CD14-positive monocyte (primary cell): ENCODE data around the gene PDXP. TPM values are rescaled to one million over a fixed set of nuclear protein-coding genes. Genes with fewer than 3 reads are reported as not detected.

Source experiments
- DNase-seq, 3 donors: peaks; one replicate each; pipeline ENCODE4 v3.0.0-alpha.2; 2011 to 2022
- H2AFZ ChIP-seq: 2 replicates; pipeline ENCODE4 v1.6.0; 2012; ENCODE audit warnings: mild to moderate bottlenecking, low read depth, low read length, inconsistent platforms; ENCODE audit not compliant: insufficient read depth, poor library complexity, severe bottlenecking
- H3K27ac ChIP-seq, 2 donors: 1 replicate in 1 of 2; 2 replicates in 1 of 2; pipeline ENCODE4 v1.5.1; 2012 to 2013; ENCODE audit warnings: low read length in 2 of 2, control low read depth in 1 of 2, inconsistent platforms in 1 of 2, low read depth in 1 of 2, mild to moderate bottlenecking in 1 of 2
- H3K27me3 ChIP-seq, 2 donors: one replicate each; pipeline versions ENCODE4 v1.6.0 to v1.6.1; 2011 to 2013; ENCODE audit warnings: low read length in 2 of 2; ENCODE audit not compliant: control insufficient read depth in 2 of 2, insufficient read depth in 2 of 2
- H3K36me3 ChIP-seq, 2 donors: replicated peaks in 1 of 2; 1 replicate in 1 of 2; 2 replicates in 1 of 2; pipeline versions ENCODE4 v1.5.1 to v1.6.1; 2012 to 2013; ENCODE audit warnings: low read length in 2 of 2, control low read depth in 1 of 2, inconsistent platforms in 1 of 2, mild to moderate bottlenecking in 1 of 2; ENCODE audit not compliant: insufficient read depth in 2 of 2, control insufficient read depth in 1 of 2
- H3K4me1 ChIP-seq, 2 donors: 1 replicate in 1 of 2; 2 replicates in 1 of 2; pipeline versions ENCODE4 v1.5.1 to v1.6.1; 2012 to 2013; ENCODE audit warnings: low read length in 2 of 2, control low read depth in 1 of 2, inconsistent platforms in 1 of 2, mild to moderate bottlenecking in 1 of 2, moderate library complexity in 1 of 2; ENCODE audit not compliant: insufficient read depth in 2 of 2, control insufficient read depth in 1 of 2
- H3K4me2 ChIP-seq: replicated peaks from 2 replicates; pipeline ENCODE3; 2012; ENCODE audit warnings: low read length, moderate library complexity, mild to moderate bottlenecking; ENCODE audit not compliant: poor library complexity, severe bottlenecking; ENCODE audit errors: extremely low read depth
- H3K4me3 ChIP-seq, 3 experiments: fragments of 200-600 bp in 1 of 3; sonication (generic) in 1 of 3; replicated peaks in 1 of 3; 1 replicate in 2 of 3; 2 replicates in 1 of 3; pipeline ENCODE4 v1.5.1; 2011 to 2013; ENCODE audit warnings: low read length in 3 of 3, mild to moderate bottlenecking in 3 of 3, control low read depth in 2 of 3, low read depth in 2 of 3, inconsistent platforms in 1 of 3, moderate library complexity in 1 of 3
- H3K79me2 ChIP-seq: 2 replicates; pipeline ENCODE4 v1.6.0; 2012; ENCODE audit warnings: mild to moderate bottlenecking, control low read depth, inconsistent platforms, low read length, moderate library complexity; ENCODE audit not compliant: insufficient read depth
- H3K9ac ChIP-seq: 2 replicates; pipeline ENCODE4 v1.6.0; 2017; ENCODE audit warnings: low read length, mild to moderate bottlenecking; ENCODE audit not compliant: insufficient read depth, poor library complexity, severe bottlenecking
- H3K9me3 ChIP-seq, 2 donors: replicated peaks in 1 of 2; 1 replicate in 1 of 2; 2 replicates in 1 of 2; pipeline versions ENCODE4 v1.5.1 to v1.6.1; 2012 to 2013; ENCODE audit warnings: low read length in 2 of 2, control low read depth in 1 of 2; ENCODE audit not compliant: control insufficient read depth in 1 of 2, insufficient read depth in 1 of 2
- H4K20me1 ChIP-seq: 2 replicates; pipeline ENCODE4 v1.6.0; 2012; ENCODE audit warnings: mild to moderate bottlenecking, low read length, control low read depth, moderate library complexity; ENCODE audit not compliant: insufficient read depth
- H3K27ac Mint-ChIP-seq, 7 donors: one replicate each; pipeline ENCODE4 v1.8.0; 2020; ENCODE audit warnings: mild to moderate bottlenecking in 7 of 7, mixed read lengths in 7 of 7, moderate library complexity in 6 of 7, inconsistent platforms in 2 of 7
- H3K27me3 Mint-ChIP-seq, 3 donors: one replicate each; pipeline ENCODE4 v1.8.0; 2021 to 2022; ENCODE audit warnings: low read depth in 3 of 3, mild to moderate bottlenecking in 3 of 3, mixed read lengths in 3 of 3, moderate library complexity in 3 of 3, inconsistent platforms in 1 of 3
- H3K36me3 Mint-ChIP-seq, 2 donors: one replicate each; pipeline ENCODE4 v1.8.0; 2020; ENCODE audit warnings: mixed read lengths in 2 of 2, inconsistent platforms in 1 of 2, mild to moderate bottlenecking in 1 of 2
- H3K4me1 Mint-ChIP-seq: one replicate; pipeline ENCODE4 v1.8.0; 2020; ENCODE audit warnings: mild to moderate bottlenecking, mixed read lengths
- H3K4me3 Mint-ChIP-seq, 2 donors: one replicate each; pipeline ENCODE4 v1.8.0; 2020; ENCODE audit warnings: mild to moderate bottlenecking in 2 of 2, mixed read lengths in 2 of 2, moderate library complexity in 1 of 2
- H3K9me3 Mint-ChIP-seq, 7 donors: one replicate each; pipeline ENCODE4 v1.8.0; 2020 to 2022; ENCODE audit warnings: mixed read lengths in 7 of 7, mild to moderate bottlenecking in 6 of 7, moderate library complexity in 6 of 7, inconsistent platforms in 2 of 7
- WGBS: methylation state at CpG from one replicate; pipeline ENCODE4 v1.1.5; 2013; ENCODE audit warnings: missing lambda C conversion rate; ENCODE audit not compliant: insufficient coverage; 5-methylcytosine and 5-hydroxymethylcytosine counted together
- intact Hi-C, 2 donors: fragments of 100-400 bp; cut with micrococcal nuclease; formaldehyde crosslinking; loops; one replicate each; pipeline versions ENCODE4 v1.15.0 to v1.15.1; 2023
- polyA plus RNA-seq, 3 donors: library from polyadenylated mRNA; depleted of rRNA in 1 of 3; unstranded in 2 of 3; stranded (reverse) in 1 of 3; fragments of 300-500 nt in 2 of 3; fragments of >200 nt in 1 of 3; fragmentation: Illumina TruSeq in 2 of 3; gene quantifications; 1 replicate in 2 of 3; 2 replicates in 1 of 3; pipeline ENCODE4 v1.2.3, GENCODE V29; 2012 to 2021
- TF ChIP-seq, protein P1 (sequence below): fragments of 200-600 bp; IDR thresholded peaks from one replicate; pipeline ENCODE4 v1.8.0; 2022; ENCODE audit warnings: antibody characterized with exemption, mild to moderate bottlenecking

The PDXP gene
- polyA plus RNA-seq, 3 donors: 1.0 to 4.7 (median 4.3) TPM

DNA sequence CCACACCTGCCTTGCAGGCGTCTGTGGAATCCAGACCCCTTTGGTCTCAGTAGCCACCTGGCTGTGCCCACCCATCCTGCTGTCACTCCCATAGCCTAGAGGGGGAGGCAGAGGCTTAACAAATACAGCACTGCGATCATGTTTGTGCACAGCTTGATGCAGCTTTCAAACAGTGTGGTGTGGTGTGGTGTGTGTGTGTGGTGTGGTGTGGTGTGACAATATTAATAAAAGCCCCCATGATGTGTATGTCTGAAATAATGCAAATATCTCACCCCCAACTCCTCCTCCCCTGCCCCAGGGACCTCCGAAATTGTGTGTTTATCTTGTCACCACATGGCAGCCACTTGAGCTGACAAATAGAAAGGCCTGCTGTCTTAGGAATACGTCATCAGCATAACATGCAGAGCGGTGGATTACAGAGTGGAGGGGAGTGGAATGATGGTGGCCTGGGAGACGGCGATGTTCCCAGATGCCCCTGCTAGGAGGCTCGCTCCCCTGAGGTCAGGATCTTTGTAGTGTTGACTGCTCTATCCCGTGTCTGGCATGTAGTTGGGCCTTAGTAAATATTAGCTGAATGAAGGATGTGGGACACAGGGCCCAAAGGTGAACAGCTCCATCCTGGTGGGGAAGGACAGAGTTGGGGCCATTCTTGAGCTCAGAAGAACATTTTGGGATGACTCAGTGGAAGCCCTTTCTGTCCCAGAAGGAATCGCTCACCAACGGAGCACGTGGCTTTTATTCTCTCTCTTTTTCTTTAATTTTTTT is 2.8 kb downstream of the PDXP start:
- peaks cover 42 to 51% of the 10 kb centered on the region in 2 donors for H3K4me1 ChIP-seq
- Mint-ChIP-seq H3K4me1 (peaks cover 44% of the 10 kb centered on the region), H3K4me3 (no peak overlapping the region), H3K9me3 (peaks cover 0 to 2% (median 0%) of the 10 kb centered on the region in 7 donors), H3K27ac (peak overlapping the region in 4 of 7 donors; percentile 30 to 82 (median 57)), H3K36me3 (peaks cover 4 to 13% of the 10 kb centered on the region in 2 donors), H3K27me3 (peaks cover 0 to 7% (median 0%) of the 10 kb centered on the region in 3 donors)
- no peak for DNase-seq
- intact Hi-C loops: no loop called here
- no peak overlapping the region for H3K27ac ChIP-seq
- H4K20me1 ChIP-seq: peaks cover 33% of the 10 kb centered on the region
- no peaks in the 10 kb centered on the region for H3K9me3 ChIP-seq
- peaks cover 6 to 11% of the 10 kb centered on the region in 2 donors for H3K36me3 ChIP-seq
- no peaks in the 10 kb centered on the region for H3K27me3 ChIP-seq
- WGBS: 71% methylated on average over 7 of the region's 12 CpGs
- TF ChIP-seq, protein P1, sequence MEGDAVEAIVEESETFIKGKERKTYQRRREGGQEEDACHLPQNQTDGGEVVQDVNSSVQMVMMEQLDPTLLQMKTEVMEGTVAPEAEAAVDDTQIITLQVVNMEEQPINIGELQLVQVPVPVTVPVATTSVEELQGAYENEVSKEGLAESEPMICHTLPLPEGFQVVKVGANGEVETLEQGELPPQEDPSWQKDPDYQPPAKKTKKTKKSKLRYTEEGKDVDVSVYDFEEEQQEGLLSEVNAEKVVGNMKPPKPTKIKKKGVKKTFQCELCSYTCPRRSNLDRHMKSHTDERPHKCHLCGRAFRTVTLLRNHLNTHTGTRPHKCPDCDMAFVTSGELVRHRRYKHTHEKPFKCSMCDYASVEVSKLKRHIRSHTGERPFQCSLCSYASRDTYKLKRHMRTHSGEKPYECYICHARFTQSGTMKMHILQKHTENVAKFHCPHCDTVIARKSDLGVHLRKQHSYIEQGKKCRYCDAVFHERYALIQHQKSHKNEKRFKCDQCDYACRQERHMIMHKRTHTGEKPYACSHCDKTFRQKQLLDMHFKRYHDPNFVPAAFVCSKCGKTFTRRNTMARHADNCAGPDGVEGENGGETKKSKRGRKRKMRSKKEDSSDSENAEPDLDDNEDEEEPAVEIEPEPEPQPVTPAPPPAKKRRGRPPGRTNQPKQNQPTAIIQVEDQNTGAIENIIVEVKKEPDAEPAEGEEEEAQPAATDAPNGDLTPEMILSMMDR: peak; percentile 9
- no peak overlapping the region for H3K4me3 ChIP-seq
- H3K4me2 ChIP-seq: no peak overlapping the region
- peaks cover 58% of the 10 kb centered on the region for H3K79me2 ChIP-seq
- no peak overlapping the region for H2AFZ ChIP-seq
- no peak overlapping the region for H3K9ac ChIP-seq

DNA sequence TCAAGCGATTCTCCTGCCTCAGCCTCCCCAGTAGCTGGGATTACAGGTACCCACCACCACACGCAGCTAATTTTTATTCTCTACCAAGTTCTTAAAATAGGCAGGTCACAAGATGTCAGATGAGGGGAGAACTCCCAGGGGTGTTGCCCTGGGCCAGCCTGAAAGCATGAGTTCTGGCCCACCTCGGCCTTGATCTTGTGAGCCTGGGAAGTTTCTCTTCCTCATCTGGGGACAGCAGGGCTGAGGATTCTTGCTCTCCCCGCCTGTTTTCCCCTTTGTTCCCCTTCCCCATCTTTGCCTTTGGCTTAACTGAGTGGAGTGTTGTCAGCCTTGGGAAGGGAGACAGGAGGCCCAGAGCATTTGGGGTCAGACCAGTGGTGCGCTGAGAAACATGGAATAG is 3.5 kb downstream of the PDXP start:
- peaks cover 58% of the 10 kb centered on the region for H3K79me2 ChIP-seq
- H3K9ac ChIP-seq: no peak overlapping the region

More for the DNA sequence above, 3.5 kb downstream of the PDXP start:
- Mint-ChIP-seq H3K27ac (peak overlapping the region; percentile 21 to 92 (median 77)), H3K27me3 (peaks cover 0 to 7% (median 0%) of the 10 kb centered on the region in 3 donors), H3K4me1 (peaks cover 42% of the 10 kb centered on the region), H3K4me3 (peak overlapping the region; percentile 66 to 69), H3K36me3 (peaks cover 9 to 20% of the 10 kb centered on the region in 2 donors), H3K9me3 (peaks cover 0 to 2% (median 0%) of the 10 kb centered on the region in 7 donors)
- TF ChIP-seq, protein P1: no peak
- Histone ChIP-seq H3K9me3 (no peaks in the 10 kb centered on the region), H3K27me3 (no peaks in the 10 kb centered on the region), H3K36me3 (peaks cover 6 to 17% of the 10 kb centered on the region in 2 donors), H4K20me1 (peaks cover 27% of the 10 kb centered on the region), H3K4me2 (peak overlapping the region; percentile 26), H3K4me1 (peaks cover 42 to 51% of the 10 kb centered on the region in 2 donors), H3K27ac (peak overlapping the region; percentile 14 to 66), H3K4me3 (peak overlapping the region in 1 of 3 experiments; percentile 25), H2AFZ (no peak overlapping the region)
- 47% methylated on average over 4 of the region's 5 CpGs for WGBS
- DNase-seq: peak in 2 of 3 donors; percentile 42 to 52
- intact Hi-C loops: no loop called here
